GM12873 (cell line): ENCODE data around the gene DUS1L.

Experiments used
- CTCF ChIP-seq: IDR thresholded peaks from 2 replicates; pipeline ENCODE4 v1.5.1; 2012; ENCODE audit warnings: low read depth, mild to moderate bottlenecking, moderate library complexity, low read length, control low read depth; ENCODE audit not compliant: insufficient read depth; ENCODE audit errors: missing control alignments

DUS1L gene

GRCh38 chr17:82012261-82012639, 53.4 kb downstream of the DUS1L start:
- TF ChIP-seq CTCF = no peak

GRCh38 chr17:82011617-82012187, 53.9 kb downstream of the DUS1L start:
- TF ChIP-seq CTCF = no peak

- no peak for TF ChIP-seq CTCF
Measured at GRCh38 chr17:82010575-82011525, 54.8 kb downstream of the DUS1L start.

GRCh38 chr17:82009413-82009812, 56.2 kb downstream of the DUS1L start:
- no peak for TF ChIP-seq CTCF

GRCh38 chr17:82008941-82009405, 56.6 kb downstream of the DUS1L start:
- no peak for TF ChIP-seq CTCF

GRCh38 chr17:82008258-82008940, 57.2 kb downstream of the DUS1L start:
- no peak for TF ChIP-seq CTCF
